ENCODE measurements around the gene NRK.

NRK gene

GRCh38 chrX:106005684-106006083 lies 183.3 kb downstream of the NRK start:
- no peak for TF ChIP-seq CTCF (IDR thresholded peaks at IDR 0.05; ENCODE audit: control insufficient read depth, extremely low read depth, insufficient read depth)
- DNase-seq (ENCODE audit: low read depth), result no peak
- no peak overlapping the region for H3K4me3 ChIP-seq (ENCODE audit: low read depth, low read length)

DNA sequence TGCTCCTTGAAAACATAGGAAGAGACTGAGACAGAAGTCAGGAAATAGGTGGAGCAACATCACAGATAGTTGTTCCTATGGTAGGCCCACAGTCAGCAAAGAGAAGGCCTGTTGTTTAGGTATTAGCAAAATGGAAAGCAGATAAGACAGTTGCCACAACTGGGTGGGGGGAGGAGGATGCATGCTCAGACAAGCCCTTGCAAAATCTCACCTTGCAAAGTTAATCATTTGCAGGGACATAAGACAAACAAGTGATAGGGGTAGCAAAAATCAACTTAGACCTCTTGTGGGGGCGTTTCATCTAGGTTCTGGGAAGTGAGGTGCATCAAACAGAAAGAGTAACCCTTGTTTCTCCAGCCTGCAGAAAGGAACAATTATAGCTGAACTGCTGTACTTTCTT lies 185.5 kb downstream of the NRK start:
- H3K4me3 ChIP-seq (ENCODE audit: low read depth, low read length), result no peak overlapping the region
- no peak for TF ChIP-seq CTCF (IDR thresholded peaks at IDR 0.05; ENCODE audit: control insufficient read depth, extremely low read depth, insufficient read depth)
- DNase-seq (ENCODE audit: low read depth), result no peak

Measured in LNCaP clone FGC (cell line).